Progenitor cell of endocrine pancreas (in vitro differentiated cells): ENCODE results near the gene PACSIN3. TPM values are rescaled to one million over a fixed set of nuclear protein-coding genes. Genes with fewer than 3 reads are reported as not detected.

Source experiments
- DNase-seq: peaks from one replicate; pipeline ENCODE4 v3.0.0; 2021; ENCODE audit warnings: low spot score; ENCODE audit not compliant: unreplicated experiment
- H3K27ac Mint-ChIP-seq: 2 replicates; pipeline ENCODE4 v1.8.0; 2021; ENCODE audit warnings: mild to moderate bottlenecking, moderate library complexity, mixed read lengths
- H3K27me3 Mint-ChIP-seq: 2 replicates; pipeline ENCODE4 v1.8.0; 2021; ENCODE audit warnings: mixed read lengths
- H3K36me3 Mint-ChIP-seq: 2 replicates; pipeline ENCODE4 v1.8.0; 2022; ENCODE audit warnings: mixed read lengths; ENCODE audit not compliant: insufficient read depth
- H3K4me1 Mint-ChIP-seq: 2 replicates; pipeline ENCODE4 v1.8.0; 2021; ENCODE audit warnings: low read depth, mixed read lengths
- H3K4me3 Mint-ChIP-seq: 2 replicates; pipeline ENCODE4 v1.8.0; 2021; ENCODE audit warnings: low read depth, mild to moderate bottlenecking, moderate library complexity, mixed read lengths
- H3K9me3 Mint-ChIP-seq: 2 replicates; pipeline ENCODE4 v1.8.0; 2021; ENCODE audit warnings: low read depth, mixed read lengths
- CTCF ChIP-seq: fragments of 200-600 bp; sonication (generic); IDR thresholded peaks from one replicate; pipeline ENCODE4 v1.5.0; 2021; ENCODE audit warnings: antibody characterized with exemption, mild to moderate bottlenecking; ENCODE audit not compliant: unreplicated experiment
- total RNA-seq: library from RNA; stranded (reverse); gene quantifications from 2 replicates; pipeline ENCODE4 v1.2.1, GENCODE V29; 2021

The PACSIN3 gene
- total RNA-seq, 1 donor from 2014 or later: 59.6 TPM

DNA sequence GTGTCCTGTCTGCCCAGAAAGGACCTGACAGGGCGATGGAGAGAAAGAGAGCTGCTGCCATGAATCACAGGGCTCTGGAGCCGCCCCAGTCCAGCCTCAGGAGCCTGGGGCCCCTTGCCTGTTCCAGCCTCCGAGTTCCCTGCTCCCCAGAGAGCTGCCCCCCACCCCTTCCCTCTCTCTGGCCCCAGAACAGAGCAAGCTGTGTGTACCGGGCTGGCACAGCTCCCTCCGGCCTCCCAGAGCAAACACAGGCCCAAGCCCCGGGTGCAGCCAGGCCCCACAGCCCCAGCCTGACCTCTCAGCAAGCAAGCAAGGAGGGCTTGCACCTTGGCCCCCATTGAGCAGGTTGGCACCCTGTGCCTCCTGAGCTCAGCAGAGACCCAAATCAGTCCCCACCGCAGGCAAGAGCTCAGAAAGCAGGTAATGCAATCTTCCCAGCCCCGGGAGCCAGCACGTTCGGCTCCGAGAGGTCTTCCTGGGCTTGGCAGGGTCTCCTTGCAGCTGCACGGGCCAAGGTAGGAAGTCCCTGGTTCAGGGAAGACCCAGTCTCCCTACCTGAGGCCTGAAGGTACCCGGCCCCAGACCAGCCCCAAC is 1.4 kb downstream of the PACSIN3 start:
- no peak for DNase-seq
- Mint-ChIP-seq H3K36me3 (no peaks in the 10 kb centered on the region), H3K9me3 (no peaks in the 10 kb centered on the region), H3K27ac (peak overlapping the region; percentile 95), H3K4me3 (peak overlapping the region; percentile 78), H3K27me3 (peaks cover 3% of the 10 kb centered on the region), H3K4me1 (peaks cover 19% of the 10 kb centered on the region)
- no peak for TF ChIP-seq CTCF

DNA sequence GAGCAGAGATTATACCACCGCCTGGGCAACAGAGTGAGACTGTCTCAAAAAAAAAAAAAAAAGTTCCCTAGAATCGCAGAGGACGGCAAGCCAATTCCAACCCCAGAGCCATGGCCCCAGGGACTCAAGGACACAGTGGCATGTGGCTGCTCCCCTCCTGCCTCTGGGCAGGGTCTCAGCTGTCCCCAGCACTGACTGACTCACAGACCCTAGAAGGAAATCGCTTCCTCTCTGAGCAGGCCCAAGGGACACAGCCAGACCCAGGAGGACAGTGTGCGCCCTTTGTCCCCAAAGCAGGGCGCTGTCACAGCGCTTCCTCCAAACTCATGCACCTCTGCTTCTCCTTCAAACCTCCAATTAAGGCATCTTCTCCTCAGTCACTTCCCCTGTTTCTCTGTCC is 2.3 kb downstream of the PACSIN3 start:
- no peak for TF ChIP-seq CTCF
- Mint-ChIP-seq H3K9me3 (no peaks in the 10 kb centered on the region), H3K4me1 (peaks cover 18% of the 10 kb centered on the region)

DNA sequence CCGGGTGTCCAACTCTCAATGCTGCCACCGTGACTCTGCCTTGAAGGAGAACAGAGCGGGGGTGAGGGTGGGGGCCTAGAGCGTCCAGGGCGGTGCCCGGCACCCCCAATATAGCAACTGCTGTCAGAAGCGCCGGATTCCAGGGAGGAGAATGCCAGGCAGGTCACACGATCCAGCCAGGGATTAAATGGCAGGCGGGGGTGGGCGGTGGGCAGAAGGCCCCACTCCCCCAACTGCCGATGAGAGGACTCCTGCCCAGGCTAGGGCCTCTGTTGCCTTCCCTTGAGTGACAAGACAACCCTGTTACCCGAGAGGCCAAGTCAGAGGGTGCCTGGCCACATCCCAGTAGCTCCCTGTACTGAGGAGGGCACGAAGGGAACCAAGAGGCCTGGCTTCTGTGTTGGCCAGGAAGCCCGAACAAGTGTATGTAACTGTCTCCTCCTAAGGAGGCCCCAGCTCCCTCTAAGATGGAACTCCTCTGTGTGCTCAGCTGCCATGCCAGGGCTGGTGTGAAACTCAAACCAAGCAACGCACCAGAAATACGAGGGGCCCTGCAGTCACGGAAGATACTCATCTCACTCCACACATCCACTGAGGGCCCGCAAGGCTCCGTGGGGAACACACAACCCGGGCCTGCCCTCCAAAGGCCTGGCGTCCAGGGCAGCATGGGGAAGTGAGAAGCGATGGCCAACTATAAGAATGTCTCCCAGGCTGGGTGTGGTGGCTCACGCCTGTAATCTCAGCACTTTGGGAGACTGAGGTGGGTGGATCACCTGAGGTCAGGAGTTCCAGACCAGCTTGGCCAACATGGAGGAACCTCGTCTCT is 3.0 kb downstream of the PACSIN3 start:
- no peaks in the 10 kb centered on the region for H3K9me3 Mint-ChIP-seq
- H3K36me3 Mint-ChIP-seq: peaks cover 2% of the 10 kb centered on the region
- H3K27ac Mint-ChIP-seq: peak overlapping the region; percentile 20
- H3K27me3 Mint-ChIP-seq: no peaks in the 10 kb centered on the region
- DNase-seq: no peak
- H3K4me1 Mint-ChIP-seq: peaks cover 18% of the 10 kb centered on the region
- TF ChIP-seq CTCF: no peak
- no peak overlapping the region for H3K4me3 Mint-ChIP-seq

More for the DNA sequence above, 2.3 kb downstream of the PACSIN3 start:
- Mint-ChIP-seq H3K36me3 (peaks cover 2% of the 10 kb centered on the region), H3K27me3 (no peaks in the 10 kb centered on the region), H3K27ac (no peak overlapping the region), H3K4me3 (peak overlapping the region; percentile 78)
- no peak for DNase-seq

DNA sequence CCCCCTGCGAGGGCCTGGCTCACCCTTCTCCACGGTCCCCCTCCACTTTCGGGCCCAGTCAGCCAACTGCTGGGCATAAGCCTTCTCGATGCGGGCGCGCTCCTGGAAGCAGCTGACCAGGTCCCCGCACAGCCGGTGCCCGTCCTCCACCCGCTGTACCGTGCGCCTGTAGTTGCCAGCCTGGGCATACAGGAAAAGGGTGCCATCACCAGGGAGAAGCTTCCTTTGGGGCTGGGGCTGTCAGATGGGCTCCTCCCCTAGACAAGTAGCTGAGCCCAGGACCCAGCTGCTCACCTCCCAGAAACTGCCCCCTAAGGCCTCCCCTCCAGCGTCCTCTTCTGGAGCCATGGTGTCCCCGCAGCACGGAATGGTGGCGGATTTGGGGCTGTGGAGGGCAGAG is 3.9 kb downstream of the PACSIN3 start:
- Mint-ChIP-seq H3K4me3 (no peak overlapping the region), H3K36me3 (peaks cover 2% of the 10 kb centered on the region), H3K27ac (no peak overlapping the region), H3K4me1 (peaks cover 14% of the 10 kb centered on the region), H3K27me3 (no peaks in the 10 kb centered on the region), H3K9me3 (no peaks in the 10 kb centered on the region)
- DNase-seq: no peak
- no peak for TF ChIP-seq CTCF

DNA sequence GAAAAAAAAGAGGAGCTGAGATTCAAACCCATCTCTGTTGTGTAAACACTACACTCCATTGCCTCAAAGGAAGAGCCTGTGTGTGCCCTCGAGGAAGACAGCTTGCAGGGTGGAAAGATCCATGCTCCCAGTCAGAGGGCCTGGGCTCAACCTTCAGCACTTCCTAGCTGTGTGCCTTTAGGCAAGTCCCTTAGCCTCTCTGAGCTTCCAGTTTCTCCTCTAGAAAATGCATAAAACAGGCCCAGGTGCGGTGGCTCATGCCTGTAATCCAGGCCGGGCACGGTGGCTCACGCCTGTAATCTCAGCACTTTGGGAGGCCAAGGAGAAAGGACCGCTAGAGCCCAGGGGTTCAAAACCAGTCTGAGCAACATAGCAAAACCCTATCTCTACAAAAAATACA is 5.0 kb downstream of the PACSIN3 start:
- Mint-ChIP-seq H3K4me1 (peaks cover 16% of the 10 kb centered on the region), H3K27ac (no peak overlapping the region), H3K27me3 (no peaks in the 10 kb centered on the region)

More for the DNA sequence above, 5.0 kb downstream of the PACSIN3 start:
- DNase-seq: no peak
- H3K4me3 Mint-ChIP-seq: no peak overlapping the region
- H3K9me3 Mint-ChIP-seq: no peaks in the 10 kb centered on the region
- H3K36me3 Mint-ChIP-seq: peaks cover 2% of the 10 kb centered on the region
- no peak for TF ChIP-seq CTCF
